ENCODE results near the gene HOXB3.

DNA sequence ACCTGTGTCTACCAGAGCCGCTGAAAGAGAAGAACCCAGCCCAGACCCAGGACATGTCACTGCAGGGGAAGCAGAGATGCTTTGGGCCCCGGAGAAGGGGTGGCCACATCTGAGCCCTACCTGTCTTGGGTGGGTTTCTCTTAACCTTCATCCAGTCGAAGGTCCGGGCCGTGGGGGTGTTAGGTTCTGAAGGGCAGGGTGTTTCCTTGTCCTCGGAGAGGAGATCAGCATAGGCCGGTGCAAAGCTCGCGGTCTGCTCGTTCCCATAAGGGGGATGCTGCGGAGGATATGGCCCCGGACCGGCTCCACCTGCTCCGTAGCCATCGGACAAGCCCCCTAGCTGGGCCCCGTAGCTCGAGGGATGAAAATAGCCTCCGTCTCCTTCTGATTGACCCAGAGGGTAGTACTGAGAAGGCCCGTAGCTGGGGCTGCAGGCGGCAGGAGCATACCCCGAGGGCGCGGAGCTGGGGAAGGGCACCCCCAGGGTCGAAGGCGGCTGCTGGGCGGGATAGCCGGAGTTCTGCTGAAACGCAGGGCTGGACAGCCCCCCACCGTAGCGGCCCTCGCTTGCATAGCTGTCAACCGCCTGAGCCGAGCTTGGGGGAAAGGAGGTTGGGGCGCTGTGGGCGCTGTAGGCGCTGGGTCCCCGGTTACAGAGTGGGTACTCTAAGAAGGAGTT is 59.7 kb downstream of the HOXB3 start:
- TF ChIP-seq, protein P1, sequence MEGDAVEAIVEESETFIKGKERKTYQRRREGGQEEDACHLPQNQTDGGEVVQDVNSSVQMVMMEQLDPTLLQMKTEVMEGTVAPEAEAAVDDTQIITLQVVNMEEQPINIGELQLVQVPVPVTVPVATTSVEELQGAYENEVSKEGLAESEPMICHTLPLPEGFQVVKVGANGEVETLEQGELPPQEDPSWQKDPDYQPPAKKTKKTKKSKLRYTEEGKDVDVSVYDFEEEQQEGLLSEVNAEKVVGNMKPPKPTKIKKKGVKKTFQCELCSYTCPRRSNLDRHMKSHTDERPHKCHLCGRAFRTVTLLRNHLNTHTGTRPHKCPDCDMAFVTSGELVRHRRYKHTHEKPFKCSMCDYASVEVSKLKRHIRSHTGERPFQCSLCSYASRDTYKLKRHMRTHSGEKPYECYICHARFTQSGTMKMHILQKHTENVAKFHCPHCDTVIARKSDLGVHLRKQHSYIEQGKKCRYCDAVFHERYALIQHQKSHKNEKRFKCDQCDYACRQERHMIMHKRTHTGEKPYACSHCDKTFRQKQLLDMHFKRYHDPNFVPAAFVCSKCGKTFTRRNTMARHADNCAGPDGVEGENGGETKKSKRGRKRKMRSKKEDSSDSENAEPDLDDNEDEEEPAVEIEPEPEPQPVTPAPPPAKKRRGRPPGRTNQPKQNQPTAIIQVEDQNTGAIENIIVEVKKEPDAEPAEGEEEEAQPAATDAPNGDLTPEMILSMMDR (conservative IDR thresholded peaks at IDR 0.05 in 1 of 2, IDR thresholded peaks at IDR 0.05 in 1 of 2; ENCODE audit: low read depth in 1 of 2, low read length in 2 of 2): no peak
- TF ChIP-seq EZH2 (IDR thresholded peaks at IDR 0.05; ENCODE audit: low read length, missing control alignments): no peak

Measured in fibroblast of lung (primary cell).